Coronary artery (tissue), 2 donors: Measurements from ENCODE around the gene ABCA9.
"Not testable (repeated sequence)": the region's sequence is repeated elsewhere in the genome, so short reads cannot be mapped to it uniquely, and the experiment has no call there.

ENCODE experiments used
- DNase-seq: peaks from one replicate; pipeline ENCODE4 v3.0.0-alpha.2; 2017; ENCODE audit warnings: low spot score
- H3K27ac ChIP-seq, 2 donors: fragments of 200-600 bp; sonication (generic); one replicate each; pipeline ENCODE4 v1.5.1; 2016 to 2019
- H3K4me3 ChIP-seq: fragments of 200-600 bp; sonication (generic); 2 replicates; pipeline ENCODE4 v1.5.1; 2016; ENCODE audit warnings: mild to moderate bottlenecking, moderate library complexity
- CTCF ChIP-seq: fragments of 200-600 bp; sonication (generic); IDR thresholded peaks from one replicate; pipeline ENCODE4 v1.5.1; 2019; ENCODE audit warnings: antibody characterized with exemption

Gene ABCA9

GRCh38 chr17:69075823-69076222, 15.1 kb upstream of the ABCA9 start:
- TF ChIP-seq CTCF, result no peak

GRCh38 chr17:69073392-69073791, 12.7 kb upstream of the ABCA9 start:
- DNase-seq, H3K27ac ChIP-seq, H3K4me3 ChIP-seq: not testable (repeated sequence)

More at GRCh38 chr17:69075823-69076222, 15.1 kb upstream of the ABCA9 start:
- Histone ChIP-seq H3K4me3 (no peak overlapping the region), H3K27ac (no peak overlapping the region)
- DNase-seq, result no peak

- not testable (repeated sequence) for H3K4me3 ChIP-seq, DNase-seq, H3K27ac ChIP-seq
Measured at GRCh38 chr17:69072803-69073256, 12.1 kb upstream of the ABCA9 start.

- H3K4me3 ChIP-seq, DNase-seq, H3K27ac ChIP-seq: not testable (repeated sequence)
Measured at GRCh38 chr17:69071233-69071586, 10.5 kb upstream of the ABCA9 start.

- H3K27ac ChIP-seq, DNase-seq, H3K4me3 ChIP-seq: not testable (repeated sequence)
Measured at GRCh38 chr17:69070378-69071232, 9.9 kb upstream of the ABCA9 start.

GRCh38 chr17:69069226-69069750, 8.6 kb upstream of the ABCA9 start:
- H3K27ac ChIP-seq, result no peak overlapping the region
- DNase-seq, result no peak
- no peak for TF ChIP-seq CTCF
- H3K4me3 ChIP-seq, result no peak overlapping the region

GRCh38 chr17:69067274-69068047, 6.7 kb upstream of the ABCA9 start:
- no peak overlapping the region for H3K4me3 ChIP-seq
- no peak for DNase-seq
- no peak for TF ChIP-seq CTCF
- H3K27ac ChIP-seq, result no peak overlapping the region

- TF ChIP-seq CTCF, result no peak
- H3K4me3 ChIP-seq, result no peak overlapping the region
- H3K27ac ChIP-seq, result no peak overlapping the region
- DNase-seq, result no peak
Measured at GRCh38 chr17:69066482-69066881, 5.8 kb upstream of the ABCA9 start.

- Histone ChIP-seq H3K4me3 (no peak overlapping the region), H3K27ac (no peak overlapping the region)
- no peak for TF ChIP-seq CTCF
- DNase-seq, result no peak
Measured at GRCh38 chr17:69065113-69065512, 4.4 kb upstream of the ABCA9 start.
